GM12872 (cell line): ENCODE results near the gene CACNA2D3.

Source experiments
- CTCF ChIP-seq: IDR thresholded peaks from 3 replicates; pipeline ENCODE4 v1.5.1; 2011; ENCODE audit warnings: low read depth, mild to moderate bottlenecking, low read length, moderate library complexity; ENCODE audit not compliant: insufficient read depth

Gene CACNA2D3

GRCh38 chr3:54755756-54756155 lies 633.4 kb downstream of the CACNA2D3 start:
- TF ChIP-seq CTCF = no peak

DNA sequence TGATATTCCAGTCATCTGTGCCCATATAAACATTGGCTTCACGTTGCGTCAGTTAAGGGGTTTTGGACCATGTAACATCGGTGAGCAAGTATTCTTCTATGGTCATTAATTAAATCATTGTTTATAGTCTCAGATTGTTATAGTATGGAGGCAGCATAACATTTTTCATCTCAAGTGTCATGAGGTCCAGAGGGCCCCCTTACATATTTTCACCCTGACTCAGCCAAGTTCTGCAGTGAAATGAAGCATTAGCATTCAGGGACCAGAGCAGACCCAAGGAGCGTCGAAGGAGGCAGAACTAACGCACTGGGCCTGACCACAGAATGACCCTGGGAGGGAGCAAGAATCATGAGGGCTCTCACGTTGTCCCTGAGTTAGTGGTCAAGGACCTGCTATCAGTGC lies 634.0 kb downstream of the CACNA2D3 start:
- TF ChIP-seq CTCF = no peak

DNA sequence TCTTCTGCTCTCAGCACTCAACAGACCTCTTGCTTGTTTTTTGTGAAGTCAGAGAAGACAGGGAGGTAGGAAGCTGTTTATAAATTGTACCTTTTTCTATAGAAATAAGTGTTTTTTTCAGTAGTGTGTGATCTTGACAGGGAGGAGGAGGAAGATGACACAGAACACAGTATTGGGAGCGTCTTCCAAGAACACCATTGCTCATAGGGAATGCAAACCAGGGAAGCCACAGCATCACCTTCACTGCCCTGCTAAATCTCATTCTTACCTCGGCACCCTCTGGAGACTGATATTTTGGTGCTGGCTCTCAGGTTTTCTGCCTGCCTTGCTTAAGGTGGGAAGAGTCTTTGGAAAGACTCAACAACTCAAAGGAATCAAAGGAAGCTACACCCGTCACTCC lies 636.1 kb downstream of the CACNA2D3 start:
- TF ChIP-seq CTCF = no peak

DNA sequence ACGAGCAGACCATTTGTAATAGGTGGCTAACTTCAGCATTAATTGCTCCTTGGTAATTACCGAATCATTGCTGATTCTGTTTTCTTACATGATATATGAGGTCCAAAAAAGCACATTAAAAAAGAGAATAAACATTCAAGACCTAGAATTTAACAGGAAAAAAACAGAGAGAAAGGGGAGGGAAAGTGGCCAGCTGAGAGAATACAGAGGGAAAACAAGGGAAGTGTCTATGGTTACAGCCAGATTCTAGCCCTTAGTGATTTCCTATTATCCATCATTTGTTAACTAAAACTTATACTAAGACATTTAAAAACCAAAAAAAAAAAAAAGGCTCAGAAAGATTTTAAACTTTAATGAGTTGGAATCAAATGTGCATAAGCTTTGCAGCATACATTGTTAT lies 636.8 kb downstream of the CACNA2D3 start:
- TF ChIP-seq CTCF = no peak

- TF ChIP-seq CTCF = no peak
Measured at GRCh38 chr3:54760201-54760600, 637.8 kb downstream of the CACNA2D3 start.

GRCh38 chr3:54761637-54762036 lies 639.3 kb downstream of the CACNA2D3 start:
- no peak for TF ChIP-seq CTCF

DNA sequence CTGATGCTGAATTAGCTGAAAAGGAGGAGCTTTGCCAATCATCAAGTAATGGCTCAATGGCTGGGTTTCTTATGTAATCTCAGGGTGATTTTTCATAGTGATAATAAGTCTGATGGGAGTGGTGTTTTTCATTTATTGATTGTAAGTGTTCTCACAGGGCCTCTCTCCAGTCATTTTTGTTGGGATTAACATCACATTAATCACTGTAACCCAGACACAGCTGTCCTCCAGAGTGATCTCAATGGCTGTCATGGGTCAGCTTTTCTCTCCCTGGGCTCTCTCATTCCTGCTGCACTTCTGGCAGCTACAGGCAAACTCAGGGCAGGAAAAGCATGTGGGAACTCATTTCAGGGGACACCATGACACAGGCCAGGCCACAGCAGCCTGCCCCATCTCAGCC lies 642.6 kb downstream of the CACNA2D3 start:
- TF ChIP-seq CTCF = no peak

- no peak for TF ChIP-seq CTCF
Measured at GRCh38 chr3:54771050-54771449, 648.7 kb downstream of the CACNA2D3 start.
